ENCODE measurements around the gene NGB. TPM values are rescaled to one million over a fixed set of nuclear protein-coding genes. Genes with fewer than 3 reads are reported as not detected.

NGB gene
- total RNA-seq, 2 experiments from 2014 or later = not detected

DNA sequence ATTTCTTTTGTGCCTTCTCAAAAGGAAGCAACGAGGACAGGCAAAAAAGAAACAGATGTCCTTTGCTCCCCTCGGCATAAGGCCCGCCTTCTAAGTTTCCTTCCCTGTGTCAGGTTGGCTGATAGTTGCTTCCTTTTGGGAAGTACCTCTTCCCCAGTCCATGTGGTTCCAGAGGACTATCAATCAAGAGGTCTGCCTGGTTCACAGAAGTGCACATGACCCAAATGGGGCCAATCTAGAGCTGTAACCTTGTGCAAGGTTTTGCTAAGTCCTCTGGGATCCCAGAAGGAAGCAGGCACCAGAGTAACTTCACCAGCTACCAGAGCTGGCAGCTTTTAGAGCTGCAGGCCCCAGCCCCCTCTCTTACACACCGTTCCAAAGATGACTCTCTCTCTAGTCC, 46.8 kb downstream of the NGB start:
- ATAC-seq = no peak
- Mint-ChIP-seq H3K27me3 (no peaks in the 10 kb centered on the region), H3K9me3 (no peaks in the 10 kb centered on the region), H3K4me3 (no peak overlapping the region), H3K36me3 (ENCODE audit: low read depth) (no peaks in the 10 kb centered on the region), H3K27ac (no peak overlapping the region), H3K4me1 (ENCODE audit: low read depth) (no peaks in the 10 kb centered on the region)
- ChIA-PET CTCF (no interaction called here), POLR2A (no interaction called here)
- no peak for DNase-seq
- TF ChIP-seq, protein P1, sequence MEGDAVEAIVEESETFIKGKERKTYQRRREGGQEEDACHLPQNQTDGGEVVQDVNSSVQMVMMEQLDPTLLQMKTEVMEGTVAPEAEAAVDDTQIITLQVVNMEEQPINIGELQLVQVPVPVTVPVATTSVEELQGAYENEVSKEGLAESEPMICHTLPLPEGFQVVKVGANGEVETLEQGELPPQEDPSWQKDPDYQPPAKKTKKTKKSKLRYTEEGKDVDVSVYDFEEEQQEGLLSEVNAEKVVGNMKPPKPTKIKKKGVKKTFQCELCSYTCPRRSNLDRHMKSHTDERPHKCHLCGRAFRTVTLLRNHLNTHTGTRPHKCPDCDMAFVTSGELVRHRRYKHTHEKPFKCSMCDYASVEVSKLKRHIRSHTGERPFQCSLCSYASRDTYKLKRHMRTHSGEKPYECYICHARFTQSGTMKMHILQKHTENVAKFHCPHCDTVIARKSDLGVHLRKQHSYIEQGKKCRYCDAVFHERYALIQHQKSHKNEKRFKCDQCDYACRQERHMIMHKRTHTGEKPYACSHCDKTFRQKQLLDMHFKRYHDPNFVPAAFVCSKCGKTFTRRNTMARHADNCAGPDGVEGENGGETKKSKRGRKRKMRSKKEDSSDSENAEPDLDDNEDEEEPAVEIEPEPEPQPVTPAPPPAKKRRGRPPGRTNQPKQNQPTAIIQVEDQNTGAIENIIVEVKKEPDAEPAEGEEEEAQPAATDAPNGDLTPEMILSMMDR (IDR thresholded peaks at IDR 0.05) = no peak
- intact Hi-C loops (cut with micrococcal nuclease) = no loop called here

DNA sequence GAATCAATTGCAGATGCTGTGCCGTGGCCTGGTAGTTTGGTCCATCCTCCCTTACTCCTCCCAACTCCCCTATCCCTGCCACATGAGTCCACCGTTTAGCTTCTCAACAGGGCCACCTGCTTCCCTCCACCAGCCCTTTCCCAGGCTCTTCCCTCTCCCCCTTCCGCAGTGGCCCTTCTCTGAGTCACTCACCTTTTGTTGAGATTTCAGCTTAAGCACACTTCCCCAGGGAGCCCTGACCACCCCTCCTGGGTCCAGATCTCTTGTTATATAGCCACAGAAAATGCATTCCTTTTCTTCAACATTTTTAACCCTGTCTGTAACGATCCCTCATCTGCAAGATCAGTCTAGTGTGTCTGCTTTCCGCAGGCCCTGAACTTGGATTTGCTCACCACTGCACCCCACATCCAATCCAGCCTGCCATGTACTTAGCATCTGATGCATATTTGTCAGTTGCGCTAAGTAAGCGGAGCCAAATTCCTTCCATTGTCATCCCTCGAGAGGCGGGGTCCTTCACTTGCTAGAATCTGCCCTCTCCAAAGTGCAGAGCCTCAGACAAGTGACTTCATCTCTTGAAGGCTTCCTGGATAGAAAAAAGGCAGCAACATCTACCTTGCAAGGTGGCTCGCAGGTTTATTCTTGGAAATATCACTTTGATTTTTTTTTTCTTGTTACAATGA, 48.3 kb downstream of the NGB start:
- Mint-ChIP-seq H3K36me3 (ENCODE audit: low read depth) (no peaks in the 10 kb centered on the region), H3K4me3 (no peak overlapping the region), H3K27ac (no peak overlapping the region), H3K27me3 (no peaks in the 10 kb centered on the region), H3K9me3 (no peaks in the 10 kb centered on the region), H3K4me1 (ENCODE audit: low read depth) (no peaks in the 10 kb centered on the region)
- no peak for ATAC-seq
- DNase-seq = no peak
- POLR2A ChIA-PET = no interaction called here
- intact Hi-C loops (cut with micrococcal nuclease) = no loop called here
- CTCF ChIA-PET = interaction anchor here (1.1 kb wide), 1 partner anchor 15 kb away, joined by 3 read pairs; no protein-coding TSS in a partner anchor
- TF ChIP-seq, protein P1 (IDR thresholded peaks at IDR 0.05) = no peak

DNA sequence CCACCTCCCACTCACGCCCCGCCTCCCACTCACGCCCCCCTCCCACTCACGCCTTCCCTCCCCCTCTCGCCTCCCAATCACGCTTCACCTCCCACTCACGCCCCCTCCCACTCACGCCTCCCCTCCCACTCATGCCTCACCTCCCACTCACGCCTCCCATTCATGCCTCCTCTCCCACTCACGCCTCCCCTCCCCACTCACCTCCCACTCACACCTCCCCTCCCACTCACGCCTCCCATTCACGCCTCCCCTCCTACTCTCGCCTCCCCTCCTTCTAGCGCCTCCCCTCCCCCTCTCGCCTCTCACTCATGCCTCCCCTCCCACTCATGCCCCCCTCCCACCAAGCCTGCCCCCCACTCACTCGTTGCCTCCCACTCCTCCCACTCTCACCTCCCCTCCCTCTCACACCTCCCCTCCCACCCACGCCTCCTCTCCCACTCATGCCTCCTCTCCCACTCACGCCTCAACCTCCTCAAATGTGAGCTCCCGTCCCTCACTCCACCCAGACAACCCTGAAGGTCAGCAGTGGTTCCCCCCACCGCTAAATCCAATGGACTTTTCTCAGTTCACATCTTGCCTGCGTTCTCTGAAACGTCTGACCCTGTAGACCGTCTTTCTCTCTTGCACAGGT, 49.6 kb downstream of the NGB start:
- no peak overlapping the region for H3K27ac Mint-ChIP-seq

DNA sequence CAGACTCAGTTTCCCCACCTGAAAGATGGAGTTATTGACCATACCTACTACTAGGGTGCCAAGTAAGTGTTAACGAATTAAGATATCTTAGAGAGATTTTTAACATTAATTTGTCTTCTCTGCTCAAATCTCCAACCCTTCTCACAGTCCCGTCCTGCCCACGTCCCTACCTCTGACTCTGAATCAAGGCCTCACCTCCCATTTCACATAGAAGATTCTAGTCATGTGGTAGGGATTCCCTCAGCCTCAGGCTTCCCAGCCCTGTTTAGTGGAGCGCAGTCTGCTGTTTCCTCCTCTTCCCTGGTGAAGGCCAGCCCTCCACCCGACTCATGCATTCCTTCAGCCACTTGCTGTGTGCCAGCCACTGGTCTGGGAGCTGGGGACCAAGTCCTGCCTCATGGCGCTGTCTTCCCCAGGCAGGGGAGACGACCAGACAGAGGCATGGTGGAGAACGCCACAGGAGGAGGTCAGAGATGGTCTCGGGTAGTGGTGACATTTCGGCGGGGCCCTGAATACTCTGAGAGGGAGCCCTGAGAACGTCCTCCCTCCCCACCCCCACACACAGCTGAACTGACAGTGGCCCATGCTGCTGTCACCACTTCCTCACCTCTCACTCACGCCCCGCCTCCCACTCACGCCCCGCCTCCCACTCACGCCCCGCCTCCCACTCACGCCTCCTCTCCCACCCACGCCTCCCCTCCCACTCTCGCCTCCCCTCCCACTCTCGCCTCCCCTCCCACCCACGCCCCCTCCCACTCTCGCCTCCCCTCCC, 50.6 kb downstream of the NGB start:
- ATAC-seq (peak; percentile 37), DNase-seq (no peak)
- ChIA-PET CTCF (no interaction called here), POLR2A (no interaction called here)
- H3K4me1 Mint-ChIP-seq (ENCODE audit: low read depth) = no peaks in the 10 kb centered on the region
- H3K27ac Mint-ChIP-seq = no peak overlapping the region
- H3K4me3 Mint-ChIP-seq = no peak overlapping the region
- no peaks in the 10 kb centered on the region for H3K36me3 Mint-ChIP-seq (ENCODE audit: low read depth)
- intact Hi-C loops (cut with micrococcal nuclease) = no loop called here
- no peaks in the 10 kb centered on the region for H3K9me3 Mint-ChIP-seq
- H3K27me3 Mint-ChIP-seq = peaks cover 3% of the 10 kb centered on the region
- TF ChIP-seq, protein P1 (IDR thresholded peaks at IDR 0.05) = no peak

More for the DNA sequence above, 49.6 kb downstream of the NGB start:
- ChIA-PET CTCF (no interaction called here), POLR2A (no interaction called here)
- no peaks in the 10 kb centered on the region for H3K9me3 Mint-ChIP-seq
- peaks cover 3% of the 10 kb centered on the region for H3K27me3 Mint-ChIP-seq
- H3K36me3 Mint-ChIP-seq (ENCODE audit: low read depth) = no peaks in the 10 kb centered on the region
- TF ChIP-seq, protein P1 (IDR thresholded peaks at IDR 0.05) = no peak
- DNase-seq = no peak
- no peak for ATAC-seq
- no peak overlapping the region for H3K4me3 Mint-ChIP-seq
- no peaks in the 10 kb centered on the region for H3K4me1 Mint-ChIP-seq (ENCODE audit: low read depth)
- intact Hi-C loops (cut with micrococcal nuclease) = no loop called here

GRCh38 chr14:77219591-77219990, 51.4 kb downstream of the NGB start:
- Mint-ChIP-seq H3K36me3 (ENCODE audit: low read depth) (no peaks in the 10 kb centered on the region), H3K9me3 (no peaks in the 10 kb centered on the region), H3K4me3 (no peak overlapping the region), H3K27me3 (peaks cover 8% of the 10 kb centered on the region), H3K4me1 (ENCODE audit: low read depth) (no peaks in the 10 kb centered on the region), H3K27ac (no peak overlapping the region)
- POLR2A ChIA-PET = no interaction called here
- intact Hi-C loops (cut with micrococcal nuclease) = loop anchor here (10.0 kb wide), 1 partner anchor 65 kb away; no protein-coding TSS in a partner anchor
- TF ChIP-seq, protein P1 (IDR thresholded peaks at IDR 0.05) = no peak
- ATAC-seq (no peak), DNase-seq (no peak)
- CTCF ChIA-PET = no interaction called here

Measured in activated CD8-positive, alpha-beta T cell treated with anti-CD3 and anti-CD28 coated beads for 36 hours (primary cell).